HG03439 (cell line): Measurements from ENCODE around the gene USP25.

Source experiments
- ATAC-seq: cut with Tn5 transposase; IDR thresholded peaks from one replicate; pipeline ENCODE4 v1.9.1; 2021; ENCODE audit warnings: mild to moderate bottlenecking, moderate library complexity; ENCODE audit not compliant: unreplicated experiment

USP25 gene

DNA sequence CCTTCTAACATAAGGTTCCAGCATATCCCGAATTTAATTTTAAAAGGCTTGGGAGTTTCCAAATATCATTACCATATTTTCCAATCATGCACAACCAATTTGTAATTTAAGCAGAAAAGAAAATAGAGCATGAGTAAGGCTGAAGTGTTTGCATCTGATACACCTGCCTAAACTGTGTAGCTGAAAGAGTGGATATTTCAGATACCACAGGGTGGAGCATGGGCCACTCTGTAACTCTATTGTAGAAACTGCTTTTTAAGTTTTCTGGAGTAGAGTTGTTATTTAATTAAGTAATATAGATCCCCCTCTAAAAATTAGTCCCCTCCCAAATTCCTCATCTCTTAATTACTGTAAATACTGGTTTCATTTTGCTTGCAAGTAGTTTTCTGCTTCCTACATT, 199.8 kb downstream of the USP25 start:
- no peak for ATAC-seq
